ENCODE data around the gene CRY1. TPM values are rescaled to one million over a fixed set of nuclear protein-coding genes. Genes with fewer than 3 reads are reported as not detected.

CRY1 gene
- total RNA-seq, 6 experiments from 2014 or later = 7.5 to 12.5 (median 10.6) TPM

- Histone ChIP-seq H3K4me1 (peaks cover 0 to 12% (median 6%) of the 10 kb centered on the region in 4 donors), H3K27ac (no peak overlapping the region), H3K4me3 (no peak overlapping the region), H3K27me3 (no peaks in the 10 kb centered on the region), H3K9me3 (no peaks in the 10 kb centered on the region), H3K36me3 (no peaks in the 10 kb centered on the region)
- no peak for ATAC-seq
- TF ChIP-seq CTCF (IDR thresholded peaks at IDR 0.05) (no peak), POLR2A (IDR thresholded peaks at IDR 0.05) (no peak)
- intact Hi-C loops (cut with DNase I) = no loop called here
- no peak for DNase-seq
- WGBS (ENCODE audit: insufficient coverage, low coverage, low lambda C conversion rate, missing lambda C conversion rate) = 96% methylated on average over 2 of the region's 2 CpGs
These were observed 4.4 kb downstream of the CRY1 start for GRCh38 chr12:107088912-107089311.

GRCh38 chr12:107086314-107086713 lies 7.0 kb downstream of the CRY1 start:
- no peak overlapping the region for H3K27ac ChIP-seq
- no CpG with 5 or more reads among the region's 3 CpGs for WGBS (ENCODE audit: insufficient coverage, low coverage, low lambda C conversion rate, missing lambda C conversion rate)
- TF ChIP-seq POLR2A (IDR thresholded peaks at IDR 0.05) (no peak), CTCF (IDR thresholded peaks at IDR 0.05) (no peak)
- ATAC-seq (peak in 1 of 4 donors; percentile 29), DNase-seq (no peak)
- no peaks in the 10 kb centered on the region for H3K36me3 ChIP-seq
- intact Hi-C loops (cut with DNase I) = no loop called here
- peaks cover 0 to 7% (median 3%) of the 10 kb centered on the region in 4 donors for H3K4me1 ChIP-seq
- H3K27me3 ChIP-seq = no peaks in the 10 kb centered on the region
- H3K4me3 ChIP-seq = no peak overlapping the region
- no peaks in the 10 kb centered on the region for H3K9me3 ChIP-seq

- no peak for ATAC-seq
These were observed 11.6 kb downstream of the CRY1 start for GRCh38 chr12:107081778-107082177.

GRCh38 chr12:107080299-107080698 lies 13.1 kb downstream of the CRY1 start:
- DNase-seq = no peak
- WGBS (ENCODE audit: insufficient coverage, low coverage, low lambda C conversion rate, missing lambda C conversion rate) = 77% methylated on average over 6 of the region's 6 CpGs
- H3K4me3 ChIP-seq = no peak overlapping the region
- H3K27me3 ChIP-seq = no peaks in the 10 kb centered on the region
- no peak for ATAC-seq
- no peak for TF ChIP-seq POLR2A (IDR thresholded peaks at IDR 0.05)
- TF ChIP-seq CTCF (IDR thresholded peaks at IDR 0.05) = no peak
- H3K27ac ChIP-seq = no peak overlapping the region
- intact Hi-C loops (cut with DNase I) = no loop called here
- no peaks in the 10 kb centered on the region for H3K9me3 ChIP-seq
- peaks cover 0 to 18% (median under 1%) of the 10 kb centered on the region in 4 donors for H3K4me1 ChIP-seq
- H3K36me3 ChIP-seq = no peaks in the 10 kb centered on the region

More at GRCh38 chr12:107081778-107082177, 11.6 kb downstream of the CRY1 start:
- H3K4me1 ChIP-seq = peaks cover 0 to 18% (median under 1%) of the 10 kb centered on the region in 4 donors
- no peak overlapping the region for H3K27ac ChIP-seq
- no peaks in the 10 kb centered on the region for H3K36me3 ChIP-seq
- no peaks in the 10 kb centered on the region for H3K27me3 ChIP-seq
- H3K9me3 ChIP-seq = no peaks in the 10 kb centered on the region
- intact Hi-C loops (cut with DNase I) = no loop called here
- TF ChIP-seq POLR2A (IDR thresholded peaks at IDR 0.05) (no peak), CTCF (IDR thresholded peaks at IDR 0.05) (no peak)
- no peak overlapping the region for H3K4me3 ChIP-seq
- DNase-seq = no peak
